Epithelial cell of esophagus (primary cell): ENCODE data around the gene MFSD12.
A peak's percentile ranks its signal among the peaks of the same experiment; 100 is the strongest.

Source experiments
- DNase-seq: peaks from one replicate; pipeline ENCODE4 v3.0.0; 2010; ENCODE audit warnings: low read depth
- H3K4me3 ChIP-seq: 2 replicates; pipeline ENCODE4 v1.5.1; 2011; ENCODE audit warnings: mild to moderate bottlenecking, low read length, control low read depth
- CTCF ChIP-seq: IDR thresholded peaks from 2 replicates; pipeline ENCODE4 v1.5.1; 2011; ENCODE audit warnings: low read depth, mild to moderate bottlenecking, low read length, control low read depth, inconsistent platforms; ENCODE audit not compliant: insufficient read depth; ENCODE audit errors: missing control alignments

Gene MFSD12

DNA sequence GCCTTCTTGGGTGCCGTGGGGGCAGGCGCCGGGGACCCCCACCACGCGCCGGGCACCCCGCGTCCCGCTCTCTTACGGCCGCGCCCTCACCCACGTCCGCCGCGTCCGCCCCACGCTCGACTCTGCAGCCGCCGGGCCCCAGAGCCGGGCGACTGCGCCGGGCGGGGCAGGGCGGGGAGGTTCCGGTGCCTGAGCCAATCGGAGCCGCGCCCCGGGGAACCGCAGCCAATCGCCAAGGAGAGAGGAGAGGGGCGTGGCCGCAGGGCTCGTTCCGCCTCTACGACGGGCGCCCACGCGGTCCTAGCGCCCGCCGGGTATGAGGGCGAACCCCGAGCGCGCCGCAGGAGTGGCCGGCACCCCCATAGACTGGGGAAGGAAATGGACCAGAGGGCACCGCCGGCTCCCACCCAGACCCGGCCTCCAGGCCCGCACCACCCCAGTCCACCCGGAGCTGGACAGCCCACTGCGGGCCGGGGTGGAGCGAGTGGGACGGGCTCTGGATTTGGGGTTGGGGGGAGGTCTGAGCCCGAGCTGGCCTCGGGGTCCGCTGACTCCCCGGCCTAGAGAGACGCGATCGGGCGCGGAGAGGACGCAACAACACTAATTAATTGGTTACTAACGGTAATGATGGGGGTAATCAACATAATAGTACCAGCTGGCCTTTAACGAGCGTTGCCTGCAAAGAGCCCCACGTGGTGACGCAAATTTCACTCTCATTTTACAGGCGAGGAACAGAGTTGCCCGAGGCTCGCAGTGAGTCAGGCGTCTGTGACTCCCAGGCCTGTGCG, at the start of gene MFSD12:
TSS of gene MFSD12 (minus strand) at position 126 of the 788 bp plus-strand sequence. CDS start 183 bp downstream, outside the sequence.
- peak; percentile 96 for DNase-seq
- TF ChIP-seq CTCF, result no peak
- H3K4me3 ChIP-seq, result peak within 1 kb of the TSS; percentile 80

DNA sequence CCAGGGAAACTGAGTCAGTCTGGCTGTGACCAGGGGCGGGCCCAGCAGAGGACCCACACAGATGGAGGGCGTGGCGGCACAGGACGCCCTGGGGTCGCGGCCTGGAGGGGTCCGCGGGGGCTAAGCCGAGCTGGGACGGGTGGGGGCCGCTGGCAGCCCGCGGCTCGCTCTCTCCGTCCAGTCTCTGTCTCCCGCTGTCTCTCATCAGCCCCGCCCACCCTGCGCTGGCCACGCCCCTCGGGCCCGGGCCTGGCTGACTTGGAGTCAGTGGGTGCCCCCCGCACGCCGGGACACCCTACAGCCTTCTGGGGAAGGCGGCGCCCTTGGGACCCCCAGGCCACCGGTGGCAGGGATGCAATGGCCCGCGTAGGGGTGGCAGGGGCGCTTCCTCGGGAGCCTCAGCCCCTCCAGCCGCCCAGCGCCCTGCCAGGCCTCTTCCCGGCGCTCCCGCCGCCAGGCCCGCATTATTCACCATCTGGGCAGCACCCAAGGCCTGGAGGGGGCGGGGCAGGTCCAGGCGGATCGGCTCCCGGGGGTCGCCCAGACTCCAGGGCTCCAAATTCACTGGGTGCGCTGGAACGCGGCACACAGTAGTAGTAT, 49.4 kb upstream of the MFSD12 start, which contains the start of gene TBXA2R:
TSS of gene TBXA2R (minus strand) at position 186 of the 600 bp plus-strand sequence. CDS start 6,241 bp downstream, outside the sequence.
- H3K4me3 ChIP-seq, result no peak within 1 kb of the TSS
- peak; percentile 44 for DNase-seq
- no peak for TF ChIP-seq CTCF

GRCh38 chr19:3606174-3606689, 48.8 kb upstream of the MFSD12 start:
- TF ChIP-seq CTCF, result no peak
- H3K4me3 ChIP-seq, result no peak overlapping the region
- no peak for DNase-seq

DNA sequence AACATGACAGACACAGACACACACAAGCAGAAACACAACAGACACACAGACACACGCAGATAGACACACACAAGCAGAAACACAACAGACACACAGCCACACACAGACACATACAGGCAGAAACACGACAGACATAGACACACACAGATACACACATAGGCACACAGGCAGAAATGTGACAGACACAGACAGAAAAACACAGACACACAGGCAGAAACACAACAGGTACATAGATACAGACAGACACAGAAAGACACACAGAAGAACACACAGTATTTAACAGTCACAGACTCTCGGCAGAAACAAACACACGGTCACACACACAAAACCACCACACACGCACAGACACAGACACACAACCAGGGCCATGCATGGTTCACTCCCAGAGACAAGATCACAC, 48.4 kb upstream of the MFSD12 start:
- no peak for TF ChIP-seq CTCF
- no peak overlapping the region for H3K4me3 ChIP-seq
- DNase-seq, result no peak

GRCh38 chr19:3605361-3605760, 48.0 kb upstream of the MFSD12 start:
- TF ChIP-seq CTCF, result no peak
- no peak for DNase-seq
- H3K4me3 ChIP-seq, result no peak overlapping the region

DNA sequence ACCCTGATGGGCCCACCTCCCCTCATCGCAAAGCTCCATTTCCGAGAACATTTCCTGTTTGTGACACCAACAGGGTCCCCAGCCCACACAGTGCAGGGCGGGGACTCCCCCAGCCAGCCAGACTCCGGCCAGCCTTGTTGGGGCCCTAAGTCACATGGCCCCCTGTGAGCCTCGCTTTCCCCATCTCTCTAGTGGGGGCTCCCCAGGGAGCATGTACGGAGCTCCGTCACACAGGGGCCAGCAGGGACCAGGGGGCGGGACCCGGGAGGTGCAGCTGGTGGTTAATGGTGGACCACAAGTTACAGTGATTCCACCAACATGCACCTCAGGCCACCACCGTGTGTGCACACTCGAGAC, 47.6 kb upstream of the MFSD12 start:
- no peak for DNase-seq
- TF ChIP-seq CTCF, result no peak
- no peak overlapping the region for H3K4me3 ChIP-seq
